Measurements from ENCODE around the gene KRT4.
"Not testable (repeated sequence)": the region's sequence is repeated elsewhere in the genome, so short reads cannot be mapped to it uniquely, and the experiment has no call there.

Gene KRT4

GRCh38 chr12:52801773-52802172 lies 12.1 kb downstream of the KRT4 start:
- Histone ChIP-seq H3K4me1 (ENCODE audit: control insufficient read depth, insufficient read depth, low read length) (no peaks in the 10 kb centered on the region), H3K36me3 (ENCODE audit: insufficient read depth, low read length) (no peaks in the 10 kb centered on the region), H3K27me3 (ENCODE audit: control insufficient read depth, insufficient read depth, low read length) (peaks cover 39% of the 10 kb centered on the region), H3K9me3 (replicated peaks; ENCODE audit: low read length) (no peaks in the 10 kb centered on the region), H3K4me2 (ENCODE audit: low read length) (no peak overlapping the region), H3K9ac (ENCODE audit: low read depth, low read length) (no peak overlapping the region), H3K4me3 (ENCODE audit: low read length) (no peak overlapping the region)

- no peak overlapping the region for H3K4me2 ChIP-seq (ENCODE audit: low read length)
- H3K27me3 ChIP-seq (ENCODE audit: control insufficient read depth, insufficient read depth, low read length), result peaks cover 33% of the 10 kb centered on the region
These were observed 13.5 kb downstream of the KRT4 start for GRCh38 chr12:52800259-52800917.

DNA sequence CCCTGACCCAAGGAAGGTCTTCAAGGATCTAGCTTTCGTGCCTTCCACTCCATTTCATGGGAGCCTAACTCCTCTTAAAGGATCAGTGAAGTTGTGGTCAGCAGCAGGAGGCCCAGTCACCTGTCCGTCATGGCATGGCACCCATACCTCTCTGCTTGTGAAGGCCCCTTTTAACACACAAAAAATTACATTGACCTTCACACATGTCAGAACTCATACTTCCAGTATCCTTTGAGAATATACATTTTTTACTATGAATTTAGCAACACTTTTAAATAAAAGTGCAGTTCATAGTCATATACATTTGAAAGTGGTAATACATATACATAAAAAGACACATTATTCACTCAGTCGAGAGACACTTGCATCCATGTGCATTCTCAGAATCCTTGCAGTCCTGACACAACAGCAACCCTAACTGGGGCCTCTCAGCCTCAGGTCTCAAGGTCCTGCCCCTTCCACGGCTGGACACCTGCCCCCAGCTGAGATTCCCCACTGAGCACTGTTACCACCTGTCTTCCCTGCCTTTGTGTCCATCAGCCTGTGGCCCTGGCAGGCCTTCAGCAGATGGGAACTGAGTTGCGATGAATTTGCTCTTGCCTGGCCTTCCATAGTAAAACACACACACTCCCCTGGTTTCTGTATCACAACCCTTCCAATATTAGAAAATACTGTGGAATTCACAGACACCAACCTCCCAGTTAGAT lies 14.3 kb downstream of the KRT4 start:
- H3K27me3 ChIP-seq (ENCODE audit: control insufficient read depth, insufficient read depth, low read length), result peaks cover 32% of the 10 kb centered on the region
- H3K4me3 ChIP-seq (ENCODE audit: low read length), result no peak overlapping the region

More at GRCh38 chr12:52800259-52800917, 13.5 kb downstream of the KRT4 start:
- H3K9me3 ChIP-seq (replicated peaks; ENCODE audit: low read length), result no peaks in the 10 kb centered on the region
- H3K36me3 ChIP-seq (ENCODE audit: insufficient read depth, low read length), result no peaks in the 10 kb centered on the region
- H3K4me3 ChIP-seq (ENCODE audit: low read length), result no peak overlapping the region
- H3K4me1 ChIP-seq (ENCODE audit: control insufficient read depth, insufficient read depth, low read length), result no peaks in the 10 kb centered on the region
- H3K9ac ChIP-seq (ENCODE audit: low read depth, low read length), result no peak overlapping the region

DNA sequence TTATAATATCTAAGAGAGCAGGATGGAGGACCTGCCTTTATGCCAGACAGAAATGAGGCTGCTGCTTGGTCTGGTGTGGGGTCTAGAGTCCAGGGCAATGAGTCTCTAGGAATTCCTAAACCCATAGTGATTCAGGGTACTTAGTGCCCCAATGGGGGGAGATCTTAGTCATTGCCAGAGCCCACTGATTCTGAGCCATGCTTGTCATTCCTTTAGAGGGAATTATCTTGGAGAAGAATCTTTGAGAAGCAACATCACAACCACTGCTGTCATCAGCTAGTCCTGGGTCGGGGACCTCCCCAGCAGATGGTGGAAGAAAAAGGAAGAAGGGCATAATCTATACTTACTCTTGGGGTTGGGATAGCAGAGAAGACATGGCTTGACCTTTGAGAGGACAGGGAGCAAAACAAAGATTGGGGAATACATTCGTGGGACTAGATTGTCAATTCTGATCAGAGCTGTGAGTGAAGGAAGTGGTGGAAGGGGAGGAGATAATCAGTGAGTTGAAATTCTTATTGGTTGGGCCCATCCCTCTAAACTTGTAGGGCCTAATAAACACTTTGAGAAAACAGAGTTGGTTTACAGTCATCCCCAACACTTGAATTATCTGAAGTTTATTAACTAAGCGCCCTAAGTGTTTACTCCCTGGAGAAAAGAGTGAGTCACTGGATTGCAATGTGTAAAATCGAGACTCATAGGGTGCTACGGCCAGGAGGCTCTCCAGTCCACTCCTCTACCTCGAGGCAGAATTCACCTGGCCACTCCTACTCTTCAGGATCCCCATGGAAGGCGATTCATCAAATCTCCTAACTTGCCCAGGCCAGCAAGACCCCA lies 15.0 kb downstream of the KRT4 start:
- no peak overlapping the region for H3K4me2 ChIP-seq (ENCODE audit: low read length)

More for the DNA sequence above, 14.3 kb downstream of the KRT4 start:
- Histone ChIP-seq H3K4me1 (ENCODE audit: control insufficient read depth, insufficient read depth, low read length) (no peaks in the 10 kb centered on the region), H3K9ac (ENCODE audit: low read depth, low read length) (no peak overlapping the region), H3K4me2 (ENCODE audit: low read length) (no peak overlapping the region), H3K36me3 (ENCODE audit: insufficient read depth, low read length) (no peaks in the 10 kb centered on the region), H3K9me3 (replicated peaks; ENCODE audit: low read length) (no peaks in the 10 kb centered on the region)

GRCh38 chr12:52798003-52798670 lies 15.8 kb downstream of the KRT4 start:
- no peak overlapping the region for H3K4me2 ChIP-seq (ENCODE audit: low read length)
- H3K9me3 ChIP-seq (replicated peaks; ENCODE audit: low read length), result no peaks in the 10 kb centered on the region
- H3K4me1 ChIP-seq (ENCODE audit: control insufficient read depth, insufficient read depth, low read length), result no peaks in the 10 kb centered on the region
- H3K4me3 ChIP-seq (ENCODE audit: low read length), result no peak overlapping the region
- H3K36me3 ChIP-seq (ENCODE audit: insufficient read depth, low read length), result no peaks in the 10 kb centered on the region
- H3K9ac ChIP-seq (ENCODE audit: low read depth, low read length), result no peak overlapping the region
- peaks cover 24% of the 10 kb centered on the region for H3K27me3 ChIP-seq (ENCODE audit: control insufficient read depth, insufficient read depth, low read length)

More for the DNA sequence above, 15.0 kb downstream of the KRT4 start:
- Histone ChIP-seq H3K9me3 (replicated peaks; ENCODE audit: low read length) (no peaks in the 10 kb centered on the region), H3K4me3 (ENCODE audit: low read length) (no peak overlapping the region), H3K36me3 (ENCODE audit: insufficient read depth, low read length) (no peaks in the 10 kb centered on the region), H3K27me3 (ENCODE audit: control insufficient read depth, insufficient read depth, low read length) (peaks cover 28% of the 10 kb centered on the region), H3K9ac (ENCODE audit: low read depth, low read length) (no peak overlapping the region), H3K4me1 (ENCODE audit: control insufficient read depth, insufficient read depth, low read length) (no peaks in the 10 kb centered on the region)

GRCh38 chr12:52797529-52797894 lies 16.4 kb downstream of the KRT4 start:
- no peaks in the 10 kb centered on the region for H3K36me3 ChIP-seq (ENCODE audit: insufficient read depth, low read length)
- H3K27me3 ChIP-seq (ENCODE audit: control insufficient read depth, insufficient read depth, low read length), result peaks cover 30% of the 10 kb centered on the region
- H3K4me2 ChIP-seq (ENCODE audit: low read length), result no peak overlapping the region
- H3K9me3 ChIP-seq (replicated peaks; ENCODE audit: low read length), result no peaks in the 10 kb centered on the region
- H3K4me3 ChIP-seq (ENCODE audit: low read length), result no peak overlapping the region
- H3K4me1 ChIP-seq (ENCODE audit: control insufficient read depth, insufficient read depth, low read length), result no peaks in the 10 kb centered on the region
- no peak overlapping the region for H3K9ac ChIP-seq (ENCODE audit: low read depth, low read length)

DNA sequence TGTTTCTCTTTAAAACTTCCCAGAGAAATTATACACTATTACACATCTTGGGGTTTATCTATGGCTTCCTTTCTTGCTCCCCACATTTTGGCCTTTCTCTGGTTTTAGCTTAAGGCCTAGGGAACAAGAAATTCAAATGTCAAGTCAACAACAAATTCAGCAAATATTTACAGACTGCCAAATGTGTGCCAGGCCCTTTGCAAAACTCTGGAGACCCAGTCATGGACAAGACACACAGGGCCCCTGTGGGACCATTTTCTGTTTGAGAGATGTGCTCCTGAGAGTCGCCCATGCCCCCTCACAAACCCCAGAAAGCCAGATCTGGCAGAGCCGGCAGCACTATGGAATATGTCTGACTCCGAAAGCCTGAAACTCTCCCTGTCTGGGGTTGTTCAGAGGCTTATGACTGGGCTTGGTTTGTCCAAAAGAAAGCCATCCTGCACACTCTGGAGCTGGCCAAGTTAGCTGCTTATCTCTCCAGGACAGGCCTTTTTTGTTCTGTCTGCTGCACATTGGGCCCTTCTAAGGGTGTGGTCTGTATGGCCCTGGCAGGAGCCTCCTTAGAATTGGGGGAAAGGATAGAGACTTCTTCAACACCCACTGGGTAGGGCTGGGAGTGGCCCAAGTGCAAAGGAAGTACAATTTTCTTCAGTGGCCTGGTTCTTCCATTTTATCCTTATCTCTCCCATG lies 16.9 kb downstream of the KRT4 start:
- no peaks in the 10 kb centered on the region for H3K4me1 ChIP-seq (ENCODE audit: control insufficient read depth, insufficient read depth, low read length)
- H3K4me3 ChIP-seq (ENCODE audit: low read length), result no peak overlapping the region
- no peak overlapping the region for H3K9ac ChIP-seq (ENCODE audit: low read depth, low read length)
- H3K9me3 ChIP-seq (replicated peaks; ENCODE audit: low read length), result no peaks in the 10 kb centered on the region
- H3K4me2 ChIP-seq (ENCODE audit: low read length), result no peak overlapping the region
- peaks cover 33% of the 10 kb centered on the region for H3K27me3 ChIP-seq (ENCODE audit: control insufficient read depth, insufficient read depth, low read length)
- H3K36me3 ChIP-seq (ENCODE audit: insufficient read depth, low read length), result no peaks in the 10 kb centered on the region

GRCh38 chr12:52796429-52796794 lies 17.5 kb downstream of the KRT4 start:
- H3K4me3 ChIP-seq (ENCODE audit: low read length), result no peak overlapping the region
- H3K9ac ChIP-seq (ENCODE audit: low read depth, low read length), result no peak overlapping the region
- H3K9me3 ChIP-seq (replicated peaks; ENCODE audit: low read length), result no peaks in the 10 kb centered on the region
- no peak overlapping the region for H3K4me2 ChIP-seq (ENCODE audit: low read length)
- no peaks in the 10 kb centered on the region for H3K4me1 ChIP-seq (ENCODE audit: control insufficient read depth, insufficient read depth, low read length)
- peaks cover 32% of the 10 kb centered on the region for H3K27me3 ChIP-seq (ENCODE audit: control insufficient read depth, insufficient read depth, low read length)
- H3K36me3 ChIP-seq (ENCODE audit: insufficient read depth, low read length), result no peaks in the 10 kb centered on the region

GRCh38 chr12:52795694-52796428 lies 18.1 kb downstream of the KRT4 start, which contains the start of gene KRT3:
Gene KRT3, minus strand, starts transcription at chr12:52796117. Its CDS starts 75 bp downstream, at chr12:52796042.
- no peaks in the 10 kb centered on the region for H3K9me3 ChIP-seq (replicated peaks; ENCODE audit: low read length)
- no peak within 1 kb of the TSS for H3K4me3 ChIP-seq (ENCODE audit: low read length)

GRCh38 chr12:52795332-52795674 lies 18.6 kb downstream of the KRT4 start:
- not testable (repeated sequence) for H3K9me3 ChIP-seq (replicated peaks; ENCODE audit: low read length); H3K36me3 ChIP-seq (ENCODE audit: insufficient read depth, low read length); H3K4me2 ChIP-seq (ENCODE audit: low read length); H3K9ac ChIP-seq (ENCODE audit: low read depth, low read length); H3K4me1 ChIP-seq (ENCODE audit: control insufficient read depth, insufficient read depth, low read length); H3K4me3 ChIP-seq (ENCODE audit: low read length)
- peaks cover 43% of the 10 kb centered on the region for H3K27me3 ChIP-seq (ENCODE audit: control insufficient read depth, insufficient read depth, low read length)

More at GRCh38 chr12:52795694-52796428, 18.1 kb downstream of the KRT4 start, which contains the start of gene KRT3:
- Histone ChIP-seq H3K36me3 (ENCODE audit: insufficient read depth, low read length) (no peaks in the 10 kb centered on the region), H3K4me2 (ENCODE audit: low read length) (no peak within 1 kb of the TSS), H3K4me1 (ENCODE audit: control insufficient read depth, insufficient read depth, low read length) (no peaks in the 10 kb centered on the region), H3K9ac (ENCODE audit: low read depth, low read length) (no peak within 1 kb of the TSS), H3K27me3 (ENCODE audit: control insufficient read depth, insufficient read depth, low read length) (peaks cover 37% of the 10 kb centered on the region)
